ENCODE data around the gene KCNIP2. TPM values are rescaled to one million over a fixed set of nuclear protein-coding genes. Genes with fewer than 3 reads are reported as not detected.

Gene KCNIP2
- total RNA-seq, 1 donor from 2014 or later: 0.29 TPM

- no peak for TF ChIP-seq CTCF (IDR thresholded peaks at IDR 0.05; ENCODE audit: insufficient read depth, low read length, poor library complexity, severe bottlenecking)
- H3K4me3 ChIP-seq (ENCODE audit: low read depth, low read length): no peak overlapping the region
- DNase-seq (ENCODE audit: low read depth): no peak
- H3K36me3 ChIP-seq (ENCODE audit: control insufficient read depth, insufficient read depth, low read length): no peaks in the 10 kb centered on the region
- H3K27me3 ChIP-seq (ENCODE audit: control insufficient read depth, insufficient read depth, low read length): peaks cover 31% of the 10 kb centered on the region
Observed at GRCh38 chr10:101781655-101781983, 62.0 kb downstream of the KCNIP2 start.

GRCh38 chr10:101780818-101781654 lies 62.6 kb downstream of the KCNIP2 start:
- Histone ChIP-seq H3K36me3 (ENCODE audit: control insufficient read depth, insufficient read depth, low read length) (no peaks in the 10 kb centered on the region), H3K27me3 (ENCODE audit: control insufficient read depth, insufficient read depth, low read length) (peaks cover 35% of the 10 kb centered on the region), H3K4me3 (ENCODE audit: low read depth, low read length) (no peak overlapping the region)
- peak; percentile 96 for TF ChIP-seq CTCF (IDR thresholded peaks at IDR 0.05; ENCODE audit: insufficient read depth, low read length, poor library complexity, severe bottlenecking)
- no peak for DNase-seq (ENCODE audit: low read depth)

GRCh38 chr10:101780187-101780817 lies 63.3 kb downstream of the KCNIP2 start:
- no peak for TF ChIP-seq CTCF (IDR thresholded peaks at IDR 0.05; ENCODE audit: insufficient read depth, low read length, poor library complexity, severe bottlenecking)
- Histone ChIP-seq H3K27me3 (ENCODE audit: control insufficient read depth, insufficient read depth, low read length) (peaks cover 38% of the 10 kb centered on the region), H3K4me3 (ENCODE audit: low read depth, low read length) (no peak overlapping the region), H3K36me3 (ENCODE audit: control insufficient read depth, insufficient read depth, low read length) (no peaks in the 10 kb centered on the region)
- DNase-seq (ENCODE audit: low read depth): no peak

- peak; percentile 87 for TF ChIP-seq CTCF (IDR thresholded peaks at IDR 0.05; ENCODE audit: insufficient read depth, low read length, poor library complexity, severe bottlenecking)
- Histone ChIP-seq H3K27me3 (ENCODE audit: control insufficient read depth, insufficient read depth, low read length) (peaks cover 45% of the 10 kb centered on the region), H3K4me3 (ENCODE audit: low read depth, low read length) (no peak overlapping the region), H3K36me3 (ENCODE audit: control insufficient read depth, insufficient read depth, low read length) (no peaks in the 10 kb centered on the region)
- no peak for DNase-seq (ENCODE audit: low read depth)
Observed at GRCh38 chr10:101779544-101780186, 63.9 kb downstream of the KCNIP2 start.

GRCh38 chr10:101778781-101779543 lies 64.6 kb downstream of the KCNIP2 start:
- TF ChIP-seq CTCF (IDR thresholded peaks at IDR 0.05; ENCODE audit: insufficient read depth, low read length, poor library complexity, severe bottlenecking): no peak
- no peak overlapping the region for H3K4me3 ChIP-seq (ENCODE audit: low read depth, low read length)
- peaks cover 52% of the 10 kb centered on the region for H3K27me3 ChIP-seq (ENCODE audit: control insufficient read depth, insufficient read depth, low read length)

More at GRCh38 chr10:101778781-101779543, 64.6 kb downstream of the KCNIP2 start:
- no peaks in the 10 kb centered on the region for H3K36me3 ChIP-seq (ENCODE audit: control insufficient read depth, insufficient read depth, low read length)
- DNase-seq (ENCODE audit: low read depth): no peak
